NCI-H146 treated with DMSO at 0.1 percent for 48 hours (cell line): ENCODE results near the gene TEAD2.

Experiments
- DNase-seq: peaks from one replicate; lab custom pipeline; 2025; ENCODE audit not compliant: unreplicated experiment; lab: John Stamatoyannopoulos, UW

The TEAD2 gene

DNA sequence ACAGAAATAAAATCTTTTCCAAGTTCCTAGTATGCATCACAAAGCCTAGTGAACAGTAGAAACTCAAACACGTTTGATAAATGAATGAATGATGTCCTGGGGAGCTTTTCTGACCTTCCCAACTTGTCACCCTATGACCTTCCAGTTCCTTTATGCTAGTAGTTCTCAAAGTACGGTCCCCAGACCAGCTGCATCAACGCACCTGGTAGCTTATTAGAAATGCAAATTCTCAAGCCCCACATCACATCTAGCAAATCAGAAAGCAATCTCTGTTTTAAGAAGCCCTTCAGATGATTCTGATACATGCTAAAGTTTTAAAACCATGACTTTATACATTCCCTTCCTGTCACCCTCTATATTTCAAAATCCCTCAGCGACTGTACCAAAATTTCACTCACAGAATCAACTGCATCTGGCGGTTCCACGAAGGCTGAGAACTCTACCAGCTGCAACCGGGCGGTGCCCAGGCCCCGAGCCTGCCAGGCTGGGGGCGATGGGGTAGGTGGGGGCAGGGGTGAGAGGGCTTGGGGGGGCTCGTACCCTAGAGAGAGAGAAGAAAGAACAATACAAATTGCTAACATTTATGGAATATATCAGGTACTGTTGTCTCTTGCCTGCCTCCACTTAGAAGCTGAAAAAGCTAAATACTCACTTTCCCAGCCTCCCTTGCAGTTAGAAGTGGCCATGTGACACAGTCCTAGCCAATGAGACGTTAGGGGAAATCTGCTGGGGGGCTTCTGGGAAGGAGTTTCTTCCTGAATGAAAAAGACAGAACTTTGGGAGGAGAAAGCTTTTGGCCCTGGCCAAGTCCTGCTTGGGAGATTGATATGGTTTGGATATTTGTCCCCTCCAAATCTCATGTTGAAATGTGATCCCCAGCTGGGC is 13.7 kb downstream of the TEAD2 start:
- DNase-seq = no peak

DNA sequence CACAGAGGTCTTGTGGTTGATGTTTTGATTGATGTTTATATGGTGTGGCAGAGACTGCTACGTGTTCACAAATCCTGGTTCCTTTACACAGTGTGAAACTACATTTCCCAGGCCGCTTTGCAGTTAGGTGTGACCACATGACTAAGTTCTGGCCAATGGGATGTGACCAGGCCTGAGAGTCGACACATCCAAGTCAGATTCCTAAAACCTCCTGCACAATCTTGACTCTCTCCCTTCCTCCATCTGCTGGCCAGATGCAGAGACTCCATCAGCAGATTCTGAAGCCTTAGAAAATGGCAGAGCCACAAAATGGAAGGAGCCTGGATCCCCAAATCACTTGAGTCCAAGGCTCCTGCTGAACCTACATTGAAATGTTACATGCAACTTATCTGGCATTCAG is 14.4 kb downstream of the TEAD2 start:
- DNase-seq = no peak

DNA sequence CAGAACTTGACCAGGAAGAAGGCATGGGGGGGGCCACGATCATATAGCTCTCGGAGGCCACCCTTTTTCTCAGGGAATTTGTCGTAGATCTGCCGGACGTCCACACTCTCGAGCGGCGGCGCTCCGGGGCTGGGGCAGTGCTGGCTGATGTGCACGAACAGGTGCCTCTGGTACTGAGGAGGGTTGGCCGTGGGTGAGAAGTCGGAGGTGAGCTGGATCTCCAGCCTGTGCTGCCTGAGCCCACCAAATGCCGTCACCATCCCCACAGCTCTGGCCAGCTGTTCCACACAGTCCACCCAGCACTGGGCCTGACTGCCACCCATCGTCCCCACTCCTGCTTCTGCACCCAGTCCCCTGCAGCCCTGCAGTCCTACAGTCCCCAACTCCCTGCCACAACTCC is 15.0 kb downstream of the TEAD2 start:
- DNase-seq = no peak

DNA sequence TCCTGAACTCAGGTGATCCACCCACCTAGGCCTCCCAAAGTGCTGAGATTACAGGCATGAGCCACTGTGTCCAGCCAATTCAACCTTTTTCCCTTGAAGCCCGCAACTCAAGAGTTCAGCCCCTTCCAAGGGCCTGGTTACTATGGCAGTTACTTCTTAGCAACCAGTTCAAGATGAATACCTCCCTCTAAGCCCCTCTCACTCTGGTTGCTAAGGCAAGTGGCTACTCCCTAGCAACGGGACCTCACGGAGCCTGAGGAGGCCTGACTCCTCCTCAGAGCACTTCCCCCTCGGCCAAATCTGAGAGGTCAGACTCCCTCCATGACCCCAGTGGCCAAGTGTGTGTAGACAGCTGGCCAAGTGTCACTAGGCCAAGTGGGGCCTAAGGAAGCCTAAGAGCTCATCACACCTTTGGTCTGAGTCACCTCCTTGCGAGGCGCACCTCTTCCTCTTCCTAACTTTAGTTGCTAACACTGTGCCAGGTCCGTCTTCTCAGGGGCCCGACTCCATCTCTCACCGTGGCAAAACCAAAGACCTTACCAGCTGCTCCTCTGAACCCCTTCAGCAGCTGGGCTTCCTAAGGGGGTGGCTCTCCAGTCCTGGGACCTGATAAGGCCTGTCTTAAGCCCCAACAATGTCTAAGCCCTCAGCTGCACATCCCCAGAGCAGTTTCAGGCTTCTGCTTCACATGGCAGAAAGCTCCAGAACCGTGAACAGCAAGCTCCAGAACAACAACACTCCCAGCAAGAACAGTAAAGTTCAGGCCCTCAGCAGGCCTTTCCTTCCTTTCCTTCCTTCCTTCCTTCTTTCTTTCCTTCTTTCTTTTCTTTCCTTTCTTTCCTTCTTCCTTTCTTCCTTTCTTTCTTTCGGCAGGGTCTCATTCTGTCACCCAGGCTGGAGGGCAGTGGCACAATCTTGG is 17.5 kb downstream of the TEAD2 start:
- no peak for DNase-seq

DNA sequence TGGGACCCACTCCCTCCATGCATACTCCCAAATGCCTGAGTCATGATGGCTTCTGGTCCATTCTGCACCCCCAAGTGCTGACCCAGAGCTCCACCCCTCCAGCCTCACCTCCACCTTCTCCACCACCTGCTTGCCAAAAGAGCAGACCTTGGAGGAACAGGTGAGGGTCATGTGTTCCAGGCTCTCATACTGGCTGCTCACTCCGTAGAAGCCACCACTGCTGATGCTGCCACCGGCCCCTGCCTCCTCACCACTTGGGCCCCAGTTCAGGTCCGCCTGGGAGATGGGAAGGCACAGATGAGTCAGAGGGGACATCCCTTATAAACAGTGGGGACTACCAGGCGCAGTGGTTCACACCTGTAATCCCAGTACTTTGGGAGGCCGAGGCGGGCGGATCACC is 19.1 kb downstream of the TEAD2 start:
- no peak for DNase-seq

DNA sequence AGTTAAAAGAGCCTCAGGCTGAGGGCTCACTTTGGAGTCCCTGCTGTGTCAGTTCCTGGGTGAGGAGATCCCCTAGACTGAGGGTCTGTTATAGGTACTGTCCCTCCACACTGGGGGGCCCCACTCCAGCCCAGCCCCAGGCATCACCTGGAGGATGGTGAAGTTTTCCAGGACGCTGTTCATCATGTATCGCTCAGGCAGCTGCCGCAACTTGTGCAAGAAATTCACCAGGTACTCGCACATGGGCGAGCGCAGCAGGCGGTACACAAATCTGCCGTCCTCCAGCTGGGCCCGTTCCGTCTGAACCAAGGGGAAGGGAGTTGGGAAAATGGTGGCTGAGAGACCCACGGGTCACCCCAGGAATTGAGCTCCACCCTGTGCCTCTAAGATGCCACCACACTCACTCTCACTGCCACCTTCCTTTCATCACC is 19.9 kb downstream of the TEAD2 start:
- no peak for DNase-seq

DNA sequence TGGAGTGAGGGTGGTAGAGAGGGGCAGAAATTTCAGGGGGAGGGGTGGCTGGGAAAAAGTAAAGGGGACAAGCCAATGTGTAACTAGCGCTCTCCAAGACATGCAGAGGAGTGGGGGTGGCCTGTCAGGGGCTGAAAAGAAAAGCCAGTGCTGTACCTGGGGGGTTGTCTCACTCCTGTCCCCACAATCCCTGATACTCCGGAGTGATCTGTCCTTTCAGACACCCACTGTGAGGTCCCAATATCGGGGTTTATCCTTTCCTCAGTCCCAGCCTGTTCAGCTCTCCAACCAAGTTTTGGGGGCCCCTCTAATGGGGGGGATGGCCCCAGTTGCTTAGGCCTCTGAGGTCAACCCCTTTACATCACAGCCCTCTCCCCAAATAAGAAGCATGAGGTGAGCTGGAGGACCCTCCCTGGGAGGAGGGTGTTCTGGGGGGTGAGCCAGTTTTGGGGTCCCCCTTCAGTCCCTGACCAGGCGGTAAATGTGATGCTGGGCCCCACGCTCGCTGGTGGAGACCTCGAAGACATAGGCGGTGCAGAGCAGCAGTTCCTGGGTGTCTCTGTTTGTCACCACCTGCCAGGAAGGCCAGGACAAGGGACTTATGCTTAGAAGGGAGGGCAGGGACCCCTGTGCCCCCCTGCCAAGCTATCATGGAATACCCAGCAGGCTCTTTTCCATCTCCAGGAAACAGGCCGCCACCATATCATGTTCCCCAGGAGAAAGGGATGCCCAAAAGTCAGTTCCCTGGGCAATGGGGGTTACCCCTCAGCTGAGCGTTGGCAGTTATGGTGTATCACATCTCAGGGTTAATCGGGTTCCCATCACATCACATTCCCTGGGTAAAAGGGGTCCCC is 21.1 kb downstream of the TEAD2 start:
- no peak for DNase-seq

DNA sequence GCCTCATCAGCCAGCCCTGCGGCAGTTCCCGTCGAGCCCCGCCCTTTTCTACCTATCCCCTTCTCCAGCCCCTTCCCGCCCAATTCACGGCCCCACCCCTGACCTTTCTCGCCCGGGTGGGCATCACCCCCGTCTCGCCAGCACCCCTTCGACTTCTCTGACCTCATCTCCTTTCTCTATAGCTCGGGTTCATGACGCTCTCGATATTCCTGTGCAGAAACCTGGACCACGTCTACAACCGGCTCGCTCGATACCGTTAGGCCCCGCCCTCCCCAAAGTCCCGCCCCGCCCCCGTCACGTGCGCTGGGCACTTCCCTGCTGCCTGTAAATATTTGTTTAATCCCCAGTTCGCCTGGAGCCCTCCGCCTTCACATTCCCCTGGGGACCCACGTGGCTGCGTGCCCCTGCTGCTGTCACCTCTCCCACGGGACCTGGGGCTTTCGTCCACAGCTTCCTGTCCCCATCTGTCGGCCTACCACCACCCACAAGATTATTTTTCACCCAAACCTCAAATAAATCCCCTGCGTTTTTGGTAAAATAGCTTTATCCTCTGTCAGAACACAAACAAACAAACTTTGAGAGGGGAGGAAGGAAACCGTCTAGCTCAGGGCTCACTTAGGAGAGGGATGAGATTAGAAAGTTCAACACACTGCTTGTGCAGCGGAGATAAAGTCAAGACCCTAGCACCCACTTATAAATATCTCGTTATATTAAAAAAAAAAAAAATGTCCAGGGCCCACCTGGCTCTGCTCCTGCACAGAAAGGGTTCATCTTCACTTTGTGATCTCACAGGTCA is 21.9 kb downstream of the TEAD2 start:
- DNase-seq = no peak

DNA sequence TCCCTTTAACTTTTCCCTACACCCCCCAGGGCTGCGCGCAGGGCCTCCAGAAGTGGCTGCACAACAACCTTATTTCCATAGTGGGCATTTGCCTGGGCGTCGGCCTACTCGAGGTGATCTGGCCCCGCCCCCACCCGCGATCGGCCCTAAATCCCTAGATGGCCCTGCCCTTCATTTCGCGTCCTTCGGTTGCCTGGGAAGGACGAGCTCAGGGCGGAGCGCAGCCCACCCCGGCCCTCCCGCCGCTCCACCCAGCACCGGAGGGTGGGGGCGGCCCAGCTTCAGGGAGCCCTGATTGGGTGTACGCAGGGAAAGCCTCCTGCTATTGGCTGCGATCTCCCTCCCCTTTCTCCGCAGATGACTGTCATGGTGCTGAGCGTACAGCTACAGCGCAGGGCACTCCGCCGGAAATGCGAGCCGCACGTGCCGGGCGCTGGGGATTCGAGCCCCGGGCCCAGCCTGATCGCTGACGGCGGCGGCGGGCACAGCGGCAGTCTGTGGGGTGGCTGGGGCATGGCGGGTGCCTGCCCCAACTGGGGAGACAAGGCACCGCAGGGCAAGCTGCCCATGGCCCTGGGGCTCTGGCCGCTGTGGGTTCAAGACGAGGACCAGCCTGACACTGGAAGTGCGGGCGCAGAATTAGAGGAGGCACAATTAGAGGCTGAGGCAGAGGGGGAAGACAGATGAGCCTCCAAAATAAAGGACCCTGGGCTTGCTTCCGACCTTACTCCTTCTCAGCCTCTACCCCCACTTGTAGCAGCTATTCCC is 22.7 kb downstream of the TEAD2 start:
- DNase-seq = no peak

DNA sequence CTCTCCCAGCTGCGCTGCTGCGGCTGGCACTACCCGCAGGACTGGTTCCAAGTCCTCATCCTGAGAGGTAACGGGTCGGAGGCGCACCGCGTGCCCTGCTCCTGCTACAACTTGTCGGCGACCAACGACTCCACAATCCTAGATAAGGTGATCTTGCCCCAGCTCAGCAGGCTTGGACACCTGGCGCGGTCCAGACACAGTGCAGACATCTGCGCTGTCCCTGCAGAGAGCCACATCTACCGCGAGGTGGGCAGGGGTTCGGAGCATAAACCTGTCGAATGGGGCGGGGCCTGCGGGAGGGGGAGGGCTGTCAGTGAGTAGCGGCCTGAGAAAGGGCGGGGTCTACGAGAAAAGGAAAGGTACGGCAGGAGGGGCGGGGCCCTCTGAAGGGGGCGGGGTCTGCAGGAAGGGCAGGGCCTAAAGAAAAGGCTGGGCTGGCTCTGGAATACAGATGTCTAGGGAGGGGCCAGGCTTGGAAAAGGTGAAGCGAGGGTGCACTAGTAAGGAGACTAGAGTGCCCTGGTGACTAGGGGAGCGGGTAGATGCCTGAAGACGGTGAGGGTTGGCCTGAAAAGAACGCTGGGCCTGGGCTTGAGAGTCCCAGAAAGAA is 23.4 kb downstream of the TEAD2 start:
- DNase-seq = no peak

DNA sequence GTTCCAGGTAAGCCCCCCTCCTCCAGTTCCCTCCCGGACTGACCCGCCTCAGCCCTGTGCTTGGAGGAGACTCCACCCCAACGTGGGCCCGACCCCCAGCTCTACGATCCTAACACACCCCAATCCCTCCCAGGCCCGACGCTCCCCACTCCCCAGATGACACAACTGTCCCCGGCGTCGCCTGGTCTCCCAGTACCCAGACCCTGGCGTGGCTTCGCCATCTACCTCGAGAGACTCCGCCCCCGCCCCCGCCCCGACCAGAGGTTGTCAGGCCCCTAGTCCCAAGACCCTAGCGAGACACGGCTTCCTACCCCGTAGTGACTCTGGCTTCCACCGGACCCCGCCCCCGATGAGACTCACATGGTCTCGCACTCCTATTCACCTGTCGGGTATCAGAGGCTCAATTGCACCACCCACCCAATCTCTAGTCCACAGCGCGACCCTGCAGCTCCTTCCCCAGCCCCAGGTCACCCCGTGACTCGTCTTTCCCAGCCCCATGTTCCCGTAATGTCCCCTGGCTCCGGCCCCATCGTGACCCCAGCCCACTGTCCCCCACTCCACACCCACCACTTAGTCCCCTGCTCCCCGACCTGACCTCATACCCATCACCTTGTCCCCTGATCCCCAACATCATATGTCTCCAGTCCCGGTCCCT is 24.1 kb downstream of the TEAD2 start:
- DNase-seq = no peak

DNA sequence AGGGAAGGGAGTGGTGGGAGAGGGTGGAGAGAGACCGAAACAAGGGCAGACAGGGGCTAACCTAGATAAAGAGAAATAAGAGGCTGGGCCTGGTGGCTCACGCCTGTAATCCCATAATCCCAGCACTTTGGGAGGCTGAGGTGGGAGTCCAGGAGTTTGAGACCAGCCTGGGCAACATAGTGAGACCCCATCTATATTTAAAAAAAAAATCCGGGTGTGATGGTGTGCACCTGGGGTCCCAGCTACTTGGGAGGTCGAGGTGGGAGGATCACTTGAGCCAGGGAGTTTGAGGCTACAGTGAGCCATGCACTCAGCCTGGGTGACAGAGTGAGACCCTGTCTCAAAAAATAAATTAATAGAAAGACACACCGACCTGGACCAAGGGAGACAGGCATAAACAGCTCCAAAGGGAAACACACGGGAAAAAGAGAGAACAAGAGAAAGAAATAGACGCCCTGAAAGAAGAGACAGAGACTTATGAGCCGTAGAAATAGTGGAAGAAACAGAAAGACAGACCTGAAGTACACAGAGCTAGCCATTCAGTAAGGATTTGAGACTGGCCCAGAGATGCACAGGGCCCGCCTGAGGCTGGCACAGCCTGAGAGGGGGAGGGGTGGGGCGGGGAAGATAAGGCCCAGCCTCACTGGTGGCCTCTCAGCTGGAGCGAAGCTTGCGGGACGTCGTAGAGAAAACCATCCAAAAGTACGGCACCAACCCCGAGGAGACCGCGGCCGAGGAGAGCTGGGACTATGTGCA is 24.8 kb downstream of the TEAD2 start:
- no peak for DNase-seq

DNA sequence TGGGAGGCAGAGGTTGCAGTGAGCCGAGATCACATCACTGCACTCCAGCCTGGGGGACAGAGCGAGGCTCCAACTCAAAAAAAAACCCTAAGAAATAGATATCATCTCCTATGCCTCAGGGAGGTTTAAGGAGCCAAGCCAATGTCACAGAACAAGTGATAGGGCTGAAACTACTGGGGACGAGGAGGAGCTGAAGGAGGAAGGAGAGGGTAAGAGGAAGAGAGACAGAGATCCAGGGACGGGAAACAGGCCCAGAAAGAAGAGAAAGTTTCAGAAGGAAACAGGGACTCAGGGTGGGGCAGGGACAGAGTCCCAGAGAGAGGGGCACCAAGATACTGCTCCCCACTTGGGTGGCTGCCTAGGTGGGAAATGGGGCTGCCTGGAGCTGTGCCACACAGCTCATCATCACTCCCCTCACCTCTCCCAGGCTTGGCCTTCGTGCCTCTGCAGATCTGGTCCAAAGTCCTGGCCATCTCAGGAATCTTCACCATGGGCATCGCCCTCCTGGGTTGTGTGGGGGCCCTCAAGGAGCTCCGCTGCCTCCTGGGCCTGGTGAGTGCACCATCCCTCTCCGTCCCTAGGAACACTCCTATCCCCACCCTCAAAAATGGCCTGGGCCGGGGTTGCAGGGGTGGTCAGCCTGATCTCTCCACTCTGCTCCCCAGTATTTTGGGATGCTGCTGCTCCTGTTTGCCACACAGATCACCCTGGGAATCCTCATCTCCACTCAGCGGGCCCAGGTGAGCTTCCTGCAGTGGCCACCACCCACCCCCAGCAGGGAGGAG is 25.5 kb downstream of the TEAD2 start:
- no peak for DNase-seq

DNA sequence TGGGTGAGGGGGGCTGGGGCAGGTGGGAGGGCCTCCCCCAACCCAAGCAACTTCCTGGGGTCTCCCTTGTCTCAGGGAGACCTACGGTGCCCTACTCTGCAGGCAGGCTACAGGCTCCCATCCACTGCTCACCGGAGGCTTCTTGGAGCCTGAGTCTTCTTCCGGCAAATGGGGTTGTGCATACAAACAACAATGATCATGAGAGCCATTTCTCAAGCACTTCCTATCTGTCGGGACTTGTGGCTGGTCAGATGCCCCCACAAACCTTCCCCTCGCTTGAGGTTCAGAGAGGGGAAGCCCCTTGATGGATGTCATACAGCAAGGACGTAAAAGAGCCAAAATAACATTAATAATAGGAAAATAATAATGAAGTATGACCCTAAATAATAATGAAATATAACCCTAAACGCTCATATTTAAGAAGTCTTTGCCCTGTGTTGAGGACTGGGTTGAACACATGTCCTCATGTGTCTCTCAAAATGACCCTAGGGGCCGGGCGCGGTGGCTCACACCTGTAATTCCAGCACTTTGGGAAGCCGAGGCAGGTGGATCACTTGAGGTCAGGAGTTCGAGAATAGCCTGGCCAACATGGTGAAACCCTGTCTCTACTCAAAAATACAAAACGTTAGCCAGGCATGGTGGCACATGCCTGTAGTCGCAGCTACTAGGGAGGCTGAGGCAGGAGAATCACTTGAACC is 26.3 kb downstream of the TEAD2 start:
- DNase-seq = no peak

DNA sequence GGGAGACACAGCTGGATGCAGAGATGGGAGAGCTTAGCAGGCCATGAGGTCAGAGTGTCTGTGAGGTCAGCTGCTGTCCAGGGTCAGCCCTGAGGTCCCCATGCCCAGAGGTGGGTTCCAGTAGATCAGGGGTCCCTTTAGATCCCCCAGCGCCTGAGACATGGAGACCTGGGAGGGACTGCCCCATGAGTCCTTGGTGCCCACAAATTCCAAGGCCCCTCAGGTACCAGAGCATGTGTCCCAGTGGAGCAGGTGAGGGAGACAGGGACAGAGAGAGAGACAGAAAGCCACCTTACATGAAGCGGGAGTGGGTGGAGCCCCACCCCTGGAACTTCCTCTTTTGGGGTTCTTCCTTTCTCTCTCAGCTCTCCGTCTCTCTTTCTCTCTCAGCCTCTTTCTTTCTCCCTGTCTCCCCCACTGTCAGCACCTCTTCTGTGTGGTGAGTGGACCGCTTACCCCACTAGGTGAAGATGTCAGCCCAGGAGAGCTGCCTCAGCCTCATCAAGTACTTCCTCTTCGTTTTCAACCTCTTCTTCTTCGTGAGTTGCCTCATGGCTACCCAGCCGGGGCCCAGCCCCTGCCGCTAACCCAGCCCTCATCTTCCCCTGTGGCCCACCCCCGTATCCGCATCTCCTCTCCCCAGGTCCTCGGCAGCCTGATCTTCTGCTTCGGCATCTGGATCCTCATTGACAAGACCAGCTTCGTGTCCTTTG is 27.0 kb downstream of the TEAD2 start, which contains the start of gene CD37:
Gene CD37 (plus strand): TSS at position 336 of the 713 bp plus-strand sequence. CDS start 135 bp downstream, at position 471.
- DNase-seq = no peak

DNA sequence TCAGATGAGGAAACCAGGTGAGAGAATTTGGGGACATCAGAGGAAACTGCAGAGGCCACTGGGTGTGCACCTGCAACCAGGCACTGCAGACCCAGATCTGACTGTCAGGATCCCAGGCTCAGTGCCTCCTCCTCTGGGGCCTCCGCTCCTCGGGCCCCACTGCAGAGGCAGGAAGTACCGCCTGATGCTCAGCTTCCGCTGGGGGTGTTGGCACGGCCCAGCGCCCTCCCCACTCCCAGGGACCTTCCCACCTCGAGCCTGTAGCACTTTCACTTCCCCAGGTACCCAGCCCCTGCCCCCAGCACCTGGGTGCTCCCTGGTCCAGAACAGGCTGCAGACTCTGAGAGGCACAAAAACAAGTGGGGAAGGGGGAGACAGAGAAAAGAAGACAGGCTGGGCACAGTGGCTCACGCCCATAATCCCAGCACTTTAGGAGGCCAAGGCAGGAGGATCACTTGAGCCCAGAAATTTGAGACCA is 28.4 kb downstream of the TEAD2 start:
- no peak for DNase-seq
